PC-9 (cell line): ENCODE measurements around the gene PRAMEF5.
"Not testable (repeated sequence)": the region's sequence is repeated elsewhere in the genome, so short reads cannot be mapped to it uniquely, and the experiment has no call there.

Experiments
- CTCF ChIP-seq: fragments of 200-600 bp; sonication (generic); conservative IDR thresholded peaks from 2 replicates; pipeline ENCODE4 v1.6.1; 2017; ENCODE audit warnings: mixed run types, antibody characterized with exemption, mild to moderate bottlenecking, moderate library complexity
- EZH2 ChIP-seq: fragments of 200-600 bp; sonication (generic); IDR thresholded peaks from 2 replicates; pipeline ENCODE4 v1.8.0; 2017; ENCODE audit warnings: antibody characterized with exemption, low read depth

- TF ChIP-seq CTCF, EZH2: not testable (repeated sequence)
These were observed 45.3 kb upstream of the PRAMEF5 start for GRCh38 chr1:13208712-13209111.
